ENCODE data around the gene KIF1A.

KIF1A gene

DNA sequence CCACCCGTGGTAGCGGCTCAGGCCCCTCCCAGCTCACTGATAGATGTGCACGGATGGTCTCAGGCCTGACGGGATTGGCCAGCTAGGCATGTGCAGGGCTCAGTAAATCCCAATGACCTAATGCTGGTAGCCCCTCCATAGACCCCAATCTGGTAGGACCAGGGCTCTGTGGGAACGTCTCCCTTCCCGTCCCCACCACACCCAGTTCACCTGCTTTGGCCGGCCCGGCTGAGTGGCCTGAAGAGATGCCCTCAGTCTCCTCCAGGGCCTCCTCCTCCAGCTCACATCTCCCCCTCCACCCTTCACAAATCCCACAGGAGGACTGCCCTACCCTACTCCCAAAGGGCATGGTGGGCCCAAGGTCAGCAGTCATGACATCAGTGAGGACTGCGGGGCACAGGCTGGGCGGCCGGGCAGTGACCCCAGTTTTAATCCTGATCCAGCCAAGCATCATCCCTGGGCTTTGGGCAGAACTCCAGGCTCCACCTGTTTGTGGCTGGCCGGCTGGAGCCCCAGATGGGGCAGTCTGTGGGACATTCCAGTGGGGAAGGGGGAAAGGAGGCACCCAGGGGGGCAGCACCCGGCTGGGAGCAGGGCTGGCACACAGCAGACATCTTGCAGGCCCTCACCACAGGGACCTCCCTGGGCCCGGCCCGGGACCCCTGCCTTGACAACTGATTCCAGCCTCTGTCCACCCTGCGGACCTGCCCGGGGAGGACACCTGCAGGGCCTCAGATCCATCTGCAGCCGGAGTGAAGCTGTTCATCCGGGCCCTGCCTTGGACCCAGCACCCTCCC, 2.3 kb downstream of the KIF1A start:
- no peak for DNase-seq

DNA sequence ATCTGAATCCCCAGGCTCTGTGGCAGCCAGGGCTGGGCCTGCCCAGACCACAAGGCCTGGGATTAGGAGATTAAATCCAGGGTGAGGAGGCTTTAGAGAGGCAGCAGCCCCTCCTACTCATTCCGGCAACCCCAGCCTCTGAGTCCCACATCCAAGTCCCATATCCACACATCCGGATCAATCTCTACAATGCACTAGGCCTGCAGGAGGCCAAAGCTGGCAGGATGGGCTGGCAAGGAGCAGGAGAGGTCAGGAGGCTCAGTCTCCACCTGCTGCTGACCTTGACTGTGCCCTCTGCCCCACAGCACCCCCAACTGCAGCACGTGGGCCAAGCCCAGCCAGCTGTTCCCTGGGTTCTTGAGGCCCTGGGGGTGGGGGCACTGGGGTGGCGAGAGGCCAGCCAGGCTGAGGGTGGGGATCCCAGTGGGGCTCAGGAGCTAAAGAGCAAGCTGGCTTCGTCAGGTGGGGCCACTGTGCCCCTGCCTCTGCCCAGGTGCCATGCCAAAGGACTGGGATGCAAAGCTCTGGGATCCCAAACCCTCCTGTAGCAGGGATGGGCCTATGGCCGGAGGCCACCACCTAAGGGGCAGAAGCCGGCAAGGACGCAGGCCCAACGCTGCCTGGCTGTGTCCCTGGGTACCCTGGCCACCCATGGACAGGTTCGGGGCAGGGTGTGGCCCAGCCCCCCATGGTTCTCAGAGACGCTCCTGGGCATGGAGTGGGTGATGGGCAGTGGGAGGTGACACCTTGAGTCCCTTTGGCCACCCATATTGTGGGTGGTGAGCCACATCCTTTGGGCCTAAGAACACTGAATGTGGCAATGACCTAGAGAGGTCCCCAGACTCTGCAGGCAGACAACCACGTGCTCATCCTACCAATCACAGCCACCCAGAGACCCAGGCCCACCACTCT, 3.2 kb downstream of the KIF1A start:
- no peak for DNase-seq

DNA sequence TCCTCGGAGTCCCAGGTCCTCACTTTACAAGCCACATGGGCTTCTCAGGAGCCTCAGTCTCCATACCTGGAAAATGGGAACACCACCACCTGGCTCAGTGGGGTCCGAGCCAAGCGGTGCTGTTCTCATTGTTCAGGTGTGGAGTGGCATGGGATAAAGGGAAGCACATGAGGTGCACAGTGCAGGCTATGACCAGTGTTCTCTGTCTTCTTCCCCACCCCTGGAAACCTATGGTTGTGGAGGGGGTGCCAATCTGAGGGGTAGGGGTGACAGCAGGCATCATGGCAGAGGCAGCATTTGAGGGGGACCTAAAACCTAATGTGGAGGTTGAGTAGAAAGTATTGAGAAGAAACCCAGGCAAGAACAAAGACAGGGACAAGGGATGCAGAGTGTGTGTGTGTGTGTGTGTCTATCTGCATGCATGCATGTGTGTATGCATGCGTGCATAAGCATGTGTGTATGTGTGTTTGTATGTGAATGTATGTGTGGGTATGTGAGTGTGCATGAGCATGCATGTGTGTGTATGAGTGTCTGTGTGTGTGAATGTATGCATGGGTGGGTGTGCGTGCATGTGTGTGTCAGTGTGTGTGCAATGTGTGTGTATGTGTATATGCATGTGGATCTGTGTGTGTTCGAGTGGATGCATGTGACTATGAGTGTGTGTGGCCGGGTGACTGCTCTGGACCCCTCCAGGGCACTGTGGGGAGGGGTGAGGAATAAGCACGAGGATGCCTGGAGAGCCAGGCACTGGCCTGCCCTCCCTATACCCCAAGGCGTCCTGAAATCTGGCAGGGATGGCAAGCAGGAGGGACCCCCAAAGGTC, 4.0 kb downstream of the KIF1A start:
- DNase-seq, result no peak

DNA sequence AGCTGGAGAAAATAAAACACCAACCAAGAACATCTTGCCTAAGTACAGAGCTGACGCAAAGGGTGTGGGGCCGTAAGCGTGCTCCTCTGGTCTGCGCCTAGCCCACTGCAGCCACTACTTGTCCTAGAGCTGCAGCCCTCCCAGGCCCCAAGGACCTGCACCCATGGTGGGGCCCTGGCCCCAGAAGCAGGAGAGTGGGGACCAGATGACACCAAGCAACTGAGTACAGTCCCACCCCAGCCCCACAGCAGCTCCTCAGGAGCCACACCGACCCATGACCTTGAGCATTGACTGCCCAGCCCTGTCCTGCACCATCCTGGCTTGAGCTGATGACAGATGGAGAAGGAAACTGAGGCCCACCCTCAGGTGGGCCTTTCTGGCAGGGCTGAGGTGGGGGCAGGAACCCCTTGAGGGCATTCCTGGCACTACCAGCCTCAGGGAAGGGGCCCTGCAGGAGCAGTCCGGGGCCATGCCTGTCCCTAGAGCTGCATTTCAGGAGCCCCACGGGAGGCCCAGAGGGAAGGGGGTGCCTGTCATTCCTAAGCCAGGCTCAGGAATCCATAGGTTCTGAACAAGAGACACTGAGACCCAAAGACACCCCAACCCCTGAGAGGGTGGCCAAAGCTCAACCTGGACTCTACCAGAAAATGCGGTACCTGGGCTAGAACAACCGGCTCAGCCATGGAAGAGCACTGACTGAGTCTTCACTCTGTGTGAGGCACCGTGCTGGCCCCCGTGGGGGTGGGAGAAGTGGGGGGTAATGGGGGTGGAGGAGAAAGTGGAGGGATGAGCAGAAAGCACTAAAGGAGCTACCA, 4.9 kb downstream of the KIF1A start:
- DNase-seq, result no peak

DNA sequence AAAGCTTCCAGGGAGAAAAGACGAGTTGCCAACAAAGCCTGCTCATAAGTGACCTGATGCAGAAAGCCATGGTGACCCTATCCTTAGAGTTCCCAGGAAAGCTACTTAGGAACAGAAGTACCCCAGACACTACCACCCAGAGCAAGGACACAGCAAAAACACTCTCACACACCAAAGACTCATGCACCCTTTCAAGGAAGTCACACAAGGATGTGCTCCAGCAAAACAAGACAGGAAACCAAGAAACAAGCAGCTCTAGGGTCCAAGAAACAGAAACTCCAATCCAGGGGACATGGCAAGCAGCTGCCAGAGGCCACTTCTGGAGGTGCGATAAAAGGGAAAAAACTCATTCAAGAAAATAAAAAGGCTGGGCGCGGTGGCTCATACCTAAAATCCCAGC, 5.7 kb downstream of the KIF1A start:
- no peak for DNase-seq

DNA sequence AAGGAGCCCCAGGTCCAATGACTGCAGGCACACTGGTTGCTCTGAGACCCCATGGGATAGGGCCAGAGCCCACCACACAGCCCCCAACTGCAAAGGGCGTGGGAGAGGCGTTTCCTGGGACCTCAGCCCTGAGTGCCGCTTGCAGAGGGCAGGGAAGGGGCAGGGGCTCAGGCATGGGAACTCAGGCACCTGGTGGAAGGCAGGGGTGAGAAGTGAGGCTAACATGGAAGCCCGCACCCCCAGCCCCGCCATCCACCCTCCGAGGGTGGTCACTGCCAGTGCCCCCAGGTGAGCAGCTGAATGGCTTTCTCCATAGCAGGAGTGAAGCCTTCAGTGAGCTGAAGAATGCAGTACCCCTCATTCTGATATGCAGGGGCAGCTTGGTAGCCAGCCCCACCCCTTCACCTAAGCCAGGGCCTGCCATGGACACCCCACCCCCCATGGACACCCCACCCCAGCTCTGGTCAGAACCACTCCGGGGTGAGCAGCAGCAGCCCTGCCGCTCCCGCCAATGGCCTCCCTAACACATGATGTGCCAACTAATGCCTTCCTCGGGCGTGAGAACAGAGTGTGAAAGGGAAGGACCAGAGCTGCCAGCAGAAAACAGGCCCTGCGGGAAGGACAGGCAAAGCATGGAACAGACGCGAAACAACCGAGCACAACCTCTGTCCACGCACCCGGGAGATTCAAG, 6.6 kb downstream of the KIF1A start:
- no peak for DNase-seq

DNA sequence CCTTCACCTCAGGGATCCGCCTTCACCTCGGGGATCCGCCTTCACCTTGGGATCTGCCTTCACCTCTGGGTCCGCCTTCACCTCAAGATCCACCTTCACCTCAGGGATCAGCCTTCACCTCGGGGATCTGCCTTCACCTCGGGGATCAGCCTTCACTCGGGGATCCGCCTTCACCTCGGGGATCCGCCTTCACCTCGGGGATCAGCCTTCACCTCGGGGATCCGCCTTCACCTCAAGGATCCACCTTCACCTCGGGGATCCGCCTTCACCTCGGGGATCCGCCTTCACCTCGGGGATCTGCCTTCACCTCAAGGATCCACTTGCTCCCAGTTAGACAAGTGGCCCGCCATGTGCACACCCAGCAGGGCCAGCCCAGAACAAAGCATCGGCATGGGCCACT, 7.3 kb downstream of the KIF1A start:
- DNase-seq, result no peak

DNA sequence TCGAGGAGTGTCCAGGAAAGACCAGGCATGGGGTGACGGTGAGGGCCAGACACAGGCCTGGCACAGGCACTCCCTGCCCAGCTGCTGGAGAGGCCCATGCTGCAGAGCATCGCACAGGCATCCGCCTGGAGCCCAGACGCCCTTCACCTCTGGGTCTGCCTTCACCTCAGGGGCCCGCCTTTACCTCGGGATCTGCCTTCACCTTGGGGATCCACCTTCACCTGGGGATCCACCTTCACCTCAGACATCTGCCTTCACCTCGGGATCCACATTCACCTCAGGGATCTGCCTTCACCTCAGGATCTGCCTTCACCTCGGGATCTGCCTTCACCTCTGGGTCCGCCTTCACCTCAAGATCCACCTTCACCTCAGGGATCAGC, 7.7 kb downstream of the KIF1A start:
- no peak for DNase-seq

DNA sequence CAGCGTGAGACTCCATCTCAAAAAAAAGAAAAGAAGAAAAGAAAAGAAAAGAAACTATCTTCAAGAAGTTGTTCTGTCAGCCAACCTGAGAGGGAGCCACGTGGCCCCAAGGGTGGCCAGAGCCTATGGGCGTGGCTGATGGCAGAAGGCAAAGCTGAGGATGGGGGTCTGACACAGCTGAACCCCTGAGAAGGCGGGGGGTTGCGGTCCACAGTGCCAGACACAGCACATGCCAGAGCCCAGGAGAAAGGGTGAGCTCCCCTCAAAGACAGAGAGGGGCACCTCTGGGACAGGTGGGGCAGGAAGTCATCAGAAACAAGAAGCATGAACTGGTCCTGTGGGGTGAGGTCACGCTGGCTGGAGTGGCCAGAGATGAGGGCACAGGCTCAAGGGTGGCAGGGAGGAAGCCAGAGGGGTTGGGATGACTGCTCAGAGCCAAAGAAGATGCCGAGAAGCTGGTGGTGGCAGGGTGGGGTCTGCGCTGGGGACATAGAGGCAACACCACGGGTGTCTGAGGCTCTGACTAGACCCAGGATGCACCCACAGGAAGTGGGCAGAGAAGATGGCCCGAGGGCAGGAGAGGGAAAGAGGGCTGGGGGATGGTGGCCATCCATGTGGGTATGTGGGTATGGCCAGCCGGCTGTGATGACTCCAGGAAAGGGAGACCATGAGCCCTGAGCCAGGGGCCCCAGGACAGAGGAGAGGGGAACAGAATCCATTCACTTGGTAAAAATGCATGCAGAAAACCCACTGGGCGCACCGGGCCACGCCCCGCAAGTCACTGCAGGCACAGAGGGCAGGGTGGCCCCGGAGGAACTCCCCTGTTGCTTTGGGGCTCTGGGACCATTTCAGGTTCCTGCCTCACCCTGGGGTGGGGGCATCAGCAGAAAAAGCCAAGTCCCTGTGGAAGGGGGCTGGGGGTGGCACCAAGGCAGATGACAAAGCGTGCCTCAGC, 8.4 kb downstream of the KIF1A start:
- DNase-seq, result no peak

DNA sequence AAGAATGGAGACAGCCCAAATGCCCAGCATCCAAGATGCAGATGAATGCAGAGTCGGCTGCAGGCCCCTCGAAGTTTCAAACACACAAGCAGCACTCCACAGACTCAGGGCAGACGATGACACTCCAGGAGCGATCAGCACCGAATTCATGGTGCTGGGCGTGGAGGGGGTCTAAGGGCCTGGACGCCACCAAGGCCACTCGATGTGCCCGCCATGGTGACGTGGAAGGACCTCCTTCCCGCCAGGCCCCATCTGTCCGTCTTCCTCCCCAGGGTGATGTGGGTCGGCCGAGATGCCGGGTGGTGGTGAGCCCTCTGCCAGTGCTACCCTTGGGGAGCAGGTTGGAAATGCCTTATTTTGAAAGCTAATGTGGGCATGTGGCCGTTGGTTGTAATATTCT, 9.4 kb downstream of the KIF1A start:
- DNase-seq, result no peak

DNA sequence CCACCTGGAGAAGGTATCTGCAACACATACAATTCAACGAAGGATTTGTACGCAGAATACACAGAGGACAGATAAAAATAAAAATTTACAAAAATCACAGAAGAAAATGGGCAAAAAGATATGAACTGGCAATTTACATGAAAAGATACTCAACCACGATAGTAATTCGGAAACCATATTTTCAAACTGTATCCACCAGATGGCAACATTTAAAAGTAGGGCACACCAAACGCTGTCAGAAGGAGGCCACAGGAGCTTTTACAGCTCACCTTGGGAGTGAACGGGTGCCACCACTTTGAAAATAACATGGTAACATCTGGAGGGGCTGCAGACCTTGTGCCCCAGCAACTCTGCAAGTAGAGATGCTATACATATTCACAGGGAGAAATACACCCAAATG, 9.8 kb downstream of the KIF1A start:
- no peak for DNase-seq

DNA sequence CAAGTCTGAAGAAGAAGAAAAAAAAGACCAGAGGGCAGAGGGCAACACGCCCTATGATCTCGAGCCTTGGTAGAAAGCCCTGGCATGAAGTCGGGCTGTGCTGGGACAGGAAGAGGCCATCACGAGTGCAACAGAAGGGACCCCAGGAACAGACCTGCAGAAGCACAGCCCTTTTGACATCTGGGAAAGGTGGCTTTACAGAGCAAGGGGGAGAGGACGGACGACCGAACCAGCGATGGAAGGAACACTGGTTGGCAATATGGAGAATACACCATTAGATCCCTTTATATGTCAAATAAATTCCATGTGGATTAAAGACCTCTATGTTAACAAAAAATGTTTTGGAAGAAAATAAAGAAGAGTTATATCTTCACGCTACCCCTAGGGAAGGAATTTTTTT, 10.7 kb downstream of the KIF1A start:
- DNase-seq, result no peak

DNA sequence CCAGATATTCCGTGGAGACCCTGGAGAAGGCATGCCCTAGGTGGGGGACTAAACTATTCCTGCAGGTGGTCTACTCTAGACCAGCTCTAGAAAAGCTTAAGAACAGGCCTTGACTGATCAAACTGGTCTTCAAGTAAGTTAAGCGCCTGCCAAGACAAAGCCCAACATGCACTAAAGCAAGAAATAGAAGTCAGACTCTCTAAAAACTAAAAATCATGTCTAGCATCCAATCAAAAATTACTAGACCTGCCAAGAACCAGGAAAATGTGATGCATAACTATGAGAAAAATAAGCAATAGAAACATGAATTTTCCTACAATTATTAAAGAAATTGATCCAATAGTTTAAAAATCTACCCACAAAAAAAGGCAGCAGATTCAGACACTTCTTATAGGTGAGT, 13.6 kb downstream of the KIF1A start:
- DNase-seq, result no peak

DNA sequence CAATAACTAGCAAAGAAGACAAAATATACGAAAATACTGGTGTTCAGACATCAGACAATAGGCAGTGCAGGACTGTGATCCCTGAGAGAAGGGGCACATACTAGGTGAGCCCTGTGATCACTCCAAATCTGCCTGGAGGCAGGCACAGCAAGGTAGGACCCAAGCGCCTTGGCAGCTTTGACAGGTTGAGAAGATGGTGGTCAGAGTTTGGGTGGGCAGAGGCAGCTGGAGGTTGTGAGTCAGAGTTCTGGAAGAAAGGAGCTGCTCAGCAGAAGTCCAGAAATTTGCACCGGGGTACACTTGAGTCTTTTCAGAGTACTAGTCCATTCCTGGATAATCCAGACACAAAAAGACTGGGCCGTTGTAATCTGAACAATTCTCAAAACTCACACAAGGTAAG, 14.0 kb downstream of the KIF1A start:
- no peak for DNase-seq

DNA sequence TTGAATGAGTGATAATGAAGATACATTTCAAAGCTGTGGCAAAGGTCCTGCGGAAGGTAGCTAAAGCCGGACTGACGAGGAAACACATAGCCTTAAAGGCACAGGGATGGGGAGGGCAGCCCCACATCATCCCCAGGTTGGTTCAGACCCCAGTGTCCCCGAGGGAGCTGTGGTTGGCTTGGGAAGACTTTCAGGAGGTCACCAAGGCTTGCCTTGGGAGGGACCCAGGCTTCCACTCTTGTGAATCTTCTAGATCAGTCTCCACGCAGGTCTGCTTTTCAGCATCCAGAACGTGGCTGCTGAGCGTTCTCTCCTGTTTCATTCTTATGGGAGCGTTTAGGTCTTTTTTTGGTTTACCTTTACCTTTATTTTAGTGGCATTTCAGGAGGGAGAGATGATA, 16.8 kb downstream of the KIF1A start:
- DNase-seq, result no peak

DNA sequence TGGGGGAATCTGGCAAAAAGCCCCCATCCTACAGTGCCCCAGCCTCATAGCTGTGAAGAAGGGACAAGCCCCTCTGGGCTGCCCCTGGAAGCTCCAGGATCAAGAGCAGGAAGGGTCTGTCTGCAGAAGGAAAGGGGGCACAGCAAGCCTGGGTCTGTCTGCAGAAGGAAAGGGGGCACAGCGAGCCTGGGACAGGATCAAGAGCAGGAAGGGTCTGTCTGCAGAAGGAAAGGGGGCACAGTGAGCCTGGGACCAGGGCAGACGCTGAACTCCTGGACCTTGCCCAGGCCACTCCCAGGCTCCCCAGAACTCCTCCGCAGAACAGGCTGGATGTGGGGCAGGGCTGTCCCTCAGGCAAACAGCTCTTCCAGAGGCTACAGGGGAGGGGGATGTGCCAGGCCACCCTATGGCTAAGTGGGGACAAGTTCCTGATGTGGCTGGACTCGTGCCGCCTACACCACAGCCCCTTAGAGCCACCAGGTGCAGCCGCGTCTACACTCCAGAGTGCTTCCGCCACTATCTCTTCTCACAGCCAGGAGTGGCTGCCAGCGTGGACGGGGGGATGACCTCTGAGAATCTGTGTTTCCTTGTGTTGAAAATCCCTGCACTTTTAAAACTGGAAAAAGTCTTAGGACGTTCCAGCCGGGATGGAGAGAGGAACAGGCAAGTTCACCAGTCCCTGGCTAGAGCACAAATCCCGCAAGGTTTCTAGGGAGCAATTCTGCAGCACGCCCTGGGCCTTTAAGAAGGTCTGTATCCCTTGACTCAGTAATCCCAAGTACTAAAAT, 20.8 kb downstream of the KIF1A start:
- no peak for DNase-seq

DNA sequence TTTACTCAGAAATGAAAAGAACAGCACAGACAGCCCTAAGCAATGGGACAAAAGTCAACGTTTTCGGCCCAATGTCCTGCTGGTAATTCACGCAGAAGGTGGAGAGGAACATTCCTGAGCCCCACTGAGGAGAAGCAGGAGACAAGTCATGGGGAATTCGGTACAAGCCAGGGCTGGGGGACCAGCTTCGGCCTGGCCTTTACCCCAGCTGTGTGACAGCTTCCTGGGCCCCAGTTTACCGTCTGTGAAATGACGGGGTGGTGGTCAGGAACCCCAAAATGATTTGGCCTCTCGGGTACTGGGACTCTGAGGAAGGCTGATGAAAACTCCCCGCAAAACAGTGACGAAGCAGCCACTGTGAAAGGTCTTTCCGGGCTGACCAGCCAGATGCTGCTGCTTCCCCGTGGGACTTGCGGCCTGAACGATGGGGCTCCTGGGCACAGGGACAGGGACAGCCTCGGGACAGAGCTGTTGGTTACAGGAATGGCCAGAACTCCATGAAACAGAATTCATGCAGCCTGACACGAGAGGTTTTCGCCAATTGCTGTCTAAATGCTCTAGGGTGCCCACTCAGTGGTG, 21.6 kb downstream of the KIF1A start:
- DNase-seq, result no peak

DNA sequence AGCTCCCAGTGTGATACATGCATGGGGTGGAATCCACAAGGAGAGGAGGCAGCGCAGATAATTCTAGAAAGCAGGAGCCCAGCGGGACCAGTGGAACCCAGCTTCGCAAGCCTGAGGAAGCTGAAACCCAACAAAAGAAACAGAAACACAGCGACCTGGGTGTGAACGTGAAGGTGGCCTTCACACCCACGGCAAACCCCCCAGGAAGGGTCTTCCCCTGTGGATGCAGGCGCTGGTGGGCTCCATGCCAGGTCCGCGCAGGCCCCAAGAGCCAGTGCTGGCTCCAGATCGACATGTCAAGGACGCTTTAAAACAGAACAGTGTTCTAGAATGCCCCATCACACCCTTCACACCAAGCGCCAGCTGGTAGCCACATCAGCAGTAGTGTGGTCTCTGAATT, 22.1 kb downstream of the KIF1A start:
- no peak for DNase-seq

DNA sequence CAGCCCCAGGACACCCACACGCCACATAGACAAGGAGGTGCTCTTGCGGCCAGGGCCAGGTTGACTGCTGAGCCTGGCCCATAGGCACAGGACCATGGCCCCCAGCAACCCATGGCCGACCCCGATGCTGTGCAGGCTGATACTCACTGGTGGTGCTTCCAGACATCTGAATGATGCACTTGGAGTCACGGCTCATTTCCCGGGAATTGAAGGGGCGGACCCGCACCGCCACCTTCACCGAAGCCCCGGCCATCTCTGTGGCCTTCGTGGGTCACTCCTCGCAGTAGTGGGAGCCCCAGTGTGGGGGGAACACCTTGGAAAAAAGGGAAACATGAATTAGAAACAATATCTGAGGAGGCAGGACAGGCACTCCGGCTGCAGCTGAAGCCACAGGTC, 22.5 kb downstream of the KIF1A start:
- no peak for DNase-seq

Data from NCI-H2107 (cell line).